HCT116 (cell line): Measurements from ENCODE around the gene AP1G1. TPM values are rescaled to one million over a fixed set of nuclear protein-coding genes. Genes with fewer than 3 reads are reported as not detected.

ENCODE experiments used
- ATAC-seq: fragments of 200-7000 bp; cut with Tn5 transposase; 2 replicates; pipeline ENCODE4 v1.9.1; 2020; ENCODE audit warnings: mild to moderate bottlenecking, moderate library complexity
- BruUV-seq: library from RNA; stranded (reverse); fragments of 400-500 nt; replicated peaks from 2 replicates; lab custom pipeline; 2021; lab: Mats Ljungman, UMichigan
- CTCF ChIA-PET: fragments of 300-600 bp; sonication (Branson Sonifier 250); formaldehyde crosslinking; loops from one replicate; lab custom pipeline; 2021; ENCODE audit warnings: antibody characterized with exemption; lab: Charles Lee
- POLR2A ChIA-PET: fragments of 300-600, 350-600 bp; sonication (Branson Sonifier 250); formaldehyde crosslinking; loops from one replicate; lab custom pipeline; 2021; ENCODE audit warnings: antibody characterized with exemption; lab: Charles Lee
- RAD21 ChIA-PET, 2 experiments: fragments of 300-600 bp; sonication (Branson Sonifier 250); formaldehyde crosslinking; loops; one replicate each; lab custom pipeline; 2023; ENCODE audit warnings: low total read pairs in 2 of 2; ENCODE audit not compliant: uncharacterized antibody in 2 of 2, unreplicated experiment in 2 of 2, low non-redundant PET in 1 of 2; lab: Charles Lee
- DNase-seq: peaks from one replicate; pipeline ENCODE4 v3.0.0-alpha.2; 2010; ENCODE audit warnings: low read depth, low spot score
- H2AFZ ChIP-seq: fragments of 200-600 bp; shearing (Covaris generic), sonication (generic); 2 replicates; pipeline ENCODE4 v1.6.1; 2017; ENCODE audit warnings: low read depth, mixed run types, mixed read lengths, antibody characterized with exemption, low read length; ENCODE audit not compliant: poor library complexity, severe bottlenecking
- H3K27ac ChIP-seq: 2 replicates; pipeline ENCODE4 v1.5.1; 2012; ENCODE audit warnings: low read depth, low read length
- H3K27me3 ChIP-seq: fragments of 200-600 bp; sonication (generic); 2 replicates; pipeline ENCODE4 v1.6.1; 2016; ENCODE audit warnings: mixed run types, low read length, mixed read lengths; ENCODE audit not compliant: insufficient read depth
- H3K36me3 ChIP-seq, 2 experiments: fragments of 200-500 bp in 1 of 2; fragments of 200-600 bp in 1 of 2; sonication (Bioruptor generic) in 1 of 2; sonication (generic) in 1 of 2; 2 replicates each; pipeline versions ENCODE4 v1.5.1 to v1.6.1; 2014 to 2016; ENCODE audit warnings: low read length in 2 of 2, inconsistent platforms in 1 of 2, mixed read lengths in 1 of 2, mixed run types in 1 of 2; ENCODE audit not compliant: insufficient read depth in 2 of 2, control insufficient read depth in 1 of 2
- H3K4me1 ChIP-seq, 2 experiments: fragments of 200-600 bp in 1 of 2; sonication (generic) in 1 of 2; 2 replicates each; pipeline versions ENCODE4 v1.5.1 to v1.6.1; 2012 to 2017; ENCODE audit warnings: low read length in 2 of 2, inconsistent platforms in 1 of 2, mild to moderate bottlenecking in 1 of 2, mixed read lengths in 1 of 2, mixed run types in 1 of 2, moderate library complexity in 1 of 2; ENCODE audit not compliant: insufficient read depth in 2 of 2, control insufficient read depth in 1 of 2
- H3K4me2 ChIP-seq: fragments of 200-600 bp; sonication (generic); 2 replicates; pipeline ENCODE4 v1.6.1; 2017; ENCODE audit warnings: mixed run types, low read length, mixed read lengths
- H3K4me3 ChIP-seq, 2 experiments: fragments of 200-600 bp in 1 of 2; sonication (generic) in 1 of 2; replicated peaks in 1 of 2; 2 replicates each; pipeline ENCODE4 v1.5.1; 2011 to 2016; ENCODE audit warnings: low read length in 2 of 2, control low read depth in 1 of 2, low read depth in 1 of 2, mild to moderate bottlenecking in 1 of 2, mixed read lengths in 1 of 2, mixed run types in 1 of 2
- H3K79me2 ChIP-seq: fragments of 200-600 bp; sonication (generic); 2 replicates; pipeline ENCODE4 v1.6.1; 2017; ENCODE audit warnings: mild to moderate bottlenecking, mixed run types, low read length, moderate library complexity, mixed read lengths; ENCODE audit not compliant: insufficient read depth
- H3K9ac ChIP-seq: fragments of 200-600 bp; sonication (generic); 2 replicates; pipeline ENCODE4 v1.6.1; 2016; ENCODE audit warnings: low read length, mixed read lengths
- H3K9me2 ChIP-seq: fragments of 200-600 bp; sonication (generic), shearing (Covaris generic); 2 replicates; pipeline ENCODE4 v1.6.1; 2017; ENCODE audit warnings: mixed run types, mild to moderate bottlenecking, moderate library complexity; ENCODE audit not compliant: insufficient read depth
- H3K9me3 ChIP-seq, 2 experiments: fragments of 200-500 bp in 1 of 2; fragments of 200-600 bp in 1 of 2; sonication (Bioruptor generic) in 1 of 2; sonication (generic) in 1 of 2; 2 replicates each; pipeline ENCODE4 v1.6.1; 2014 to 2017; ENCODE audit warnings: low read length in 2 of 2, mixed read lengths in 2 of 2, inconsistent platforms in 1 of 2, low read depth in 1 of 2, mild to moderate bottlenecking in 1 of 2, mixed run types in 1 of 2, moderate library complexity in 1 of 2; ENCODE audit not compliant: control insufficient read depth in 1 of 2, insufficient read depth in 1 of 2
- H4K20me1 ChIP-seq: fragments of 200-600 bp; sonication (generic), shearing (Covaris generic); 2 replicates; pipeline ENCODE4 v1.6.1; 2017; ENCODE audit warnings: mixed run types, mild to moderate bottlenecking, moderate library complexity; ENCODE audit not compliant: insufficient read depth
- CBX3 ChIP-seq: IDR thresholded peaks from 2 replicates; pipeline ENCODE4 v1.6.1; 2012; ENCODE audit warnings: low read depth
- CEBPB ChIP-seq: IDR thresholded peaks from 2 replicates; pipeline ENCODE4 v1.6.1; 2012; ENCODE audit warnings: low read depth
- EZH2 ChIP-seq: fragments of 200-600 bp; sonication (generic); IDR thresholded peaks from 2 replicates; pipeline ENCODE4 v1.6.1; 2017; ENCODE audit warnings: antibody characterized with exemption, mixed run types
- EZH2phosphoT487 ChIP-seq: fragments of 200-600 bp; IDR thresholded peaks from 2 replicates; pipeline ENCODE4 v1.6.1; 2018; ENCODE audit warnings: antibody characterized with exemption, borderline replicate concordance
- FOSL1 ChIP-seq: IDR thresholded peaks from 2 replicates; pipeline ENCODE4 v1.6.1; 2012; ENCODE audit warnings: low read depth
- POLR2AphosphoS5 ChIP-seq: IDR thresholded peaks from 2 replicates; pipeline ENCODE4 v1.6.1; 2011; ENCODE audit warnings: mild to moderate bottlenecking, low read depth, low read length, moderate library complexity
- RAD21 ChIP-seq: IDR thresholded peaks from 2 replicates; pipeline ENCODE4 v1.6.1; 2012; ENCODE audit warnings: low read depth, mild to moderate bottlenecking
- SIN3A ChIP-seq: IDR thresholded peaks from 2 replicates; pipeline ENCODE4 v1.6.1; 2012; ENCODE audit warnings: low read depth
- SP1 ChIP-seq: IDR thresholded peaks from 2 replicates; pipeline ENCODE4 v1.6.1; 2012; ENCODE audit warnings: low read depth
- YY1 ChIP-seq: IDR thresholded peaks from 2 replicates; pipeline ENCODE4 v1.6.1; 2011; ENCODE audit warnings: low read length, low read depth, moderate library complexity, mild to moderate bottlenecking; ENCODE audit not compliant: insufficient replicate concordance; ENCODE audit errors: extremely low read depth
- intact Hi-C: fragments of 100-400 bp; cut with micrococcal nuclease; formaldehyde crosslinking; loops from 2 replicates; pipeline ENCODE4 v1.10.0; 2022
- total RNA-seq: library from RNA; stranded (reverse); gene quantifications from one replicate; pipeline ENCODE4 v1.2.1, GENCODE V29; 2021; ENCODE audit not compliant: unreplicated experiment
- TF ChIP-seq, protein P1 (sequence below): IDR thresholded peaks from 2 replicates; pipeline ENCODE4 v1.6.1; 2012; ENCODE audit warnings: low read depth
- TF ChIP-seq, protein P2 (sequence below): IDR thresholded peaks from 2 replicates; pipeline ENCODE4 v1.6.1; 2012
- TF ChIP-seq, protein P3 (sequence below): IDR thresholded peaks from 2 replicates; pipeline ENCODE4 v1.6.1; 2012
- TF ChIP-seq, protein P4 (sequence below): IDR thresholded peaks from 2 replicates; pipeline ENCODE4 v1.6.1; 2011; ENCODE audit warnings: mild to moderate bottlenecking, low read length, moderate library complexity; ENCODE audit not compliant: insufficient replicate concordance; ENCODE audit errors: extremely low read depth

AP1G1 gene
- total RNA-seq, 1 experiment from 2014 or later = 70.2 TPM

DNA sequence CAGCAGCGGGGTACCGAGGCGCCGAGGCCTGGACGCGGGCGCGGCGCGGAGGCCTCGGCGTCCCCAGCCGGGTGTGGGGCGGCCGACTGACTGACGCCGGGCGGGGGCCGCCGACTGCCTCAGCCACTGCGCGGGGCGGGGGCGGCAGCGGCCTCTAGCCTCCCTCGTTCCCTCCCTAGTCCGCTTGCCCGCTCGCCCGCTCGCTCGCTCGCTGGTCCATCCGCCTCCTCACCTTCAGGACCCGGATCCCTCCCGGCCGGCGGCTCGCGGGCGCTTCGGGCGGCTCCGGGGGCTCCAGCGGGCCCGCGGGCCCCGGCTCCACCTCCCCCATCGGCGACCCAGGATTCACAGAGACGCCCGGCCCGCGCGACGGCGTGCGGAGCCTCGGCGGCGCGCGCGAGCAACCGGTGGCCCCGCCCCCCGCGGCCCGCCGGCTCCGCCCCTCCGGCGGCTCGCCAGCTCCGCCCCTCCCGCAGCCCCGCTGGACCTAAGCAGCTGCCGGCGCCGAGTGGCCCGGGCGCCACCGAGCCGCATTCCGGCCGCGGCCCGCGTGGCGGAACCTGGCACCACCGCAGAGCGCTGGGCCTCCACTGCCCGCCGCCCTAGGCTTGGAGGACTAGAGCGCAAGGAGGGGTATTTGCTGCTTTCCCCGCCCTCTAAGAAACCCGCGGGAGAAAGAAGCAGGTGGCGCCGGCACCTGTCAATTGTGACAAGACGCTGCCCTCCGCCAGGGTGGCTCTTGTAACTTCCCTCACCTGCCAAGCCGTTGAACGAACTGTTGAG, 84.9 kb downstream of the AP1G1 start (continued):
- TF ChIP-seq, protein P1, sequence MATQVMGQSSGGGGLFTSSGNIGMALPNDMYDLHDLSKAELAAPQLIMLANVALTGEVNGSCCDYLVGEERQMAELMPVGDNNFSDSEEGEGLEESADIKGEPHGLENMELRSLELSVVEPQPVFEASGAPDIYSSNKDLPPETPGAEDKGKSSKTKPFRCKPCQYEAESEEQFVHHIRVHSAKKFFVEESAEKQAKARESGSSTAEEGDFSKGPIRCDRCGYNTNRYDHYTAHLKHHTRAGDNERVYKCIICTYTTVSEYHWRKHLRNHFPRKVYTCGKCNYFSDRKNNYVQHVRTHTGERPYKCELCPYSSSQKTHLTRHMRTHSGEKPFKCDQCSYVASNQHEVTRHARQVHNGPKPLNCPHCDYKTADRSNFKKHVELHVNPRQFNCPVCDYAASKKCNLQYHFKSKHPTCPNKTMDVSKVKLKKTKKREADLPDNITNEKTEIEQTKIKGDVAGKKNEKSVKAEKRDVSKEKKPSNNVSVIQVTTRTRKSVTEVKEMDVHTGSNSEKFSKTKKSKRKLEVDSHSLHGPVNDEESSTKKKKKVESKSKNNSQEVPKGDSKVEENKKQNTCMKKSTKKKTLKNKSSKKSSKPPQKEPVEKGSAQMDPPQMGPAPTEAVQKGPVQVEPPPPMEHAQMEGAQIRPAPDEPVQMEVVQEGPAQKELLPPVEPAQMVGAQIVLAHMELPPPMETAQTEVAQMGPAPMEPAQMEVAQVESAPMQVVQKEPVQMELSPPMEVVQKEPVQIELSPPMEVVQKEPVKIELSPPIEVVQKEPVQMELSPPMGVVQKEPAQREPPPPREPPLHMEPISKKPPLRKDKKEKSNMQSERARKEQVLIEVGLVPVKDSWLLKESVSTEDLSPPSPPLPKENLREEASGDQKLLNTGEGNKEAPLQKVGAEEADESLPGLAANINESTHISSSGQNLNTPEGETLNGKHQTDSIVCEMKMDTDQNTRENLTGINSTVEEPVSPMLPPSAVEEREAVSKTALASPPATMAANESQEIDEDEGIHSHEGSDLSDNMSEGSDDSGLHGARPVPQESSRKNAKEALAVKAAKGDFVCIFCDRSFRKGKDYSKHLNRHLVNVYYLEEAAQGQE = no peak
- no peak for TF ChIP-seq CBX3

GRCh38 chr16:71722801-71723536, 85.7 kb downstream of the AP1G1 start:
- H4K20me1 ChIP-seq = no peaks in the 10 kb centered on the region
- no peaks in the 10 kb centered on the region for H3K9me3 ChIP-seq
- TF ChIP-seq SP1 (no peak), CEBPB (no peak), CBX3 (no peak), RAD21 (no peak), POLR2AphosphoS5 (no peak; the same call in 1 of the 2 replicates), EZH2phosphoT487 (no peak), YY1 (no peak), EZH2 (no peak), SIN3A (peak; percentile 76), FOSL1 (no peak)
- TF ChIP-seq, protein P2, sequence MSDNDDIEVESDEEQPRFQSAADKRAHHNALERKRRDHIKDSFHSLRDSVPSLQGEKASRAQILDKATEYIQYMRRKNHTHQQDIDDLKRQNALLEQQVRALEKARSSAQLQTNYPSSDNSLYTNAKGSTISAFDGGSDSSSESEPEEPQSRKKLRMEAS = peak; percentile 47
- TF ChIP-seq, protein P3, sequence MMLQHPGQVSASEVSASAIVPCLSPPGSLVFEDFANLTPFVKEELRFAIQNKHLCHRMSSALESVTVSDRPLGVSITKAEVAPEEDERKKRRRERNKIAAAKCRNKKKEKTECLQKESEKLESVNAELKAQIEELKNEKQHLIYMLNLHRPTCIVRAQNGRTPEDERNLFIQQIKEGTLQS = no peak
- TF ChIP-seq, protein P4, sequence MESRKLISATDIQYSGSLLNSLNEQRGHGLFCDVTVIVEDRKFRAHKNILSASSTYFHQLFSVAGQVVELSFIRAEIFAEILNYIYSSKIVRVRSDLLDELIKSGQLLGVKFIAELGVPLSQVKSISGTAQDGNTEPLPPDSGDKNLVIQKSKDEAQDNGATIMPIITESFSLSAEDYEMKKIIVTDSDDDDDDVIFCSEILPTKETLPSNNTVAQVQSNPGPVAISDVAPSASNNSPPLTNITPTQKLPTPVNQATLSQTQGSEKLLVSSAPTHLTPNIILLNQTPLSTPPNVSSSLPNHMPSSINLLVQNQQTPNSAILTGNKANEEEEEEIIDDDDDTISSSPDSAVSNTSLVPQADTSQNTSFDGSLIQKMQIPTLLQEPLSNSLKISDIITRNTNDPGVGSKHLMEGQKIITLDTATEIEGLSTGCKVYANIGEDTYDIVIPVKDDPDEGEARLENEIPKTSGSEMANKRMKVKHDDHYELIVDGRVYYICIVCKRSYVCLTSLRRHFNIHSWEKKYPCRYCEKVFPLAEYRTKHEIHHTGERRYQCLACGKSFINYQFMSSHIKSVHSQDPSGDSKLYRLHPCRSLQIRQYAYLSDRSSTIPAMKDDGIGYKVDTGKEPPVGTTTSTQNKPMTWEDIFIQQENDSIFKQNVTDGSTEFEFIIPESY = no peak
- peak overlapping the region; percentile 61 to 66 for H3K4me3 ChIP-seq
- ATAC-seq (peak; percentile 75), DNase-seq (peak; percentile 51)
- peak overlapping the region; percentile 82 for H3K4me2 ChIP-seq
- POLR2A ChIA-PET = no interaction called here
- H3K4me1 ChIP-seq = peaks cover 10 to 19% of the 10 kb centered on the region in 2 experiments; a peak in 3 of 4 replicates
- no peaks in the 10 kb centered on the region for H3K36me3 ChIP-seq
- intact Hi-C loops = no loop called here
- H3K27me3 ChIP-seq = no peaks in the 10 kb centered on the region
- CTCF ChIA-PET = no interaction called here
- peak overlapping the region; percentile 63 for H3K9ac ChIP-seq
- RAD21 ChIA-PET = no interaction called here
- no TSS peak for BruUV-seq
- peak overlapping the region; percentile 86 for H3K27ac ChIP-seq
- H3K9me2 ChIP-seq = no peaks in the 10 kb centered on the region
- peaks cover 14% of the 10 kb centered on the region for H3K79me2 ChIP-seq
- H2AFZ ChIP-seq = no peak overlapping the region
